Thymus (tissue), 11 donors: ENCODE data around the gene ZFP36. TPM values are rescaled to one million over a fixed set of nuclear protein-coding genes. Genes with fewer than 3 reads are reported as not detected.

Source experiments
- DNase-seq, 9 donors: peaks; one replicate each; pipeline ENCODE4 v3.0.0-alpha.2; 2013; ENCODE audit warnings: low spot score in 9 of 9, low read depth in 6 of 9, missing footprints in 1 of 9
- H3K27ac ChIP-seq, 2 donors: one replicate each; pipeline ENCODE4 v1.5.1; 2013; ENCODE audit warnings: control low read depth in 1 of 2, low read depth in 1 of 2, low read length in 1 of 2, mild to moderate bottlenecking in 1 of 2, moderate library complexity in 1 of 2
- H3K27me3 ChIP-seq, 2 donors: one replicate each; pipeline ENCODE4 v1.5.1; 2013; ENCODE audit warnings: low read length in 1 of 2; ENCODE audit not compliant: control insufficient read depth in 2 of 2, insufficient read depth in 1 of 2
- H3K36me3 ChIP-seq, 2 donors: one replicate each; pipeline ENCODE4 v1.5.1; 2013; ENCODE audit warnings: low read length in 1 of 2, mild to moderate bottlenecking in 1 of 2, moderate library complexity in 1 of 2; ENCODE audit not compliant: control insufficient read depth in 2 of 2, insufficient read depth in 2 of 2
- H3K4me1 ChIP-seq, 2 donors: one replicate each; pipeline ENCODE4 v1.5.1; 2013; ENCODE audit warnings: low read length in 2 of 2; ENCODE audit not compliant: control insufficient read depth in 2 of 2, insufficient read depth in 2 of 2
- H3K4me3 ChIP-seq, 2 donors: one replicate each; pipeline ENCODE4 v1.5.1; 2013; ENCODE audit warnings: low read length in 2 of 2, control low read depth in 1 of 2, mild to moderate bottlenecking in 1 of 2
- H3K9me3 ChIP-seq, 2 donors: one replicate each; pipeline ENCODE4 v1.5.1; 2013; ENCODE audit warnings: low read length in 1 of 2, mild to moderate bottlenecking in 1 of 2; ENCODE audit not compliant: control insufficient read depth in 2 of 2, insufficient read depth in 1 of 2
- WGBS: extraction: QIAGEN DNeasy Blood & Tissue Kit; methylation state at CpG from one replicate; pipeline ENCODE4 v1.1.7; 2013; 5-methylcytosine and 5-hydroxymethylcytosine counted together
- polyA plus RNA-seq: library from polyadenylated mRNA; stranded (reverse); fragments of 200-250 nt; gene quantifications from one replicate; pipeline ENCODE4 v1.2.3, GENCODE V29; 2013
- total RNA-seq: library from RNA; stranded (reverse); fragments of 120-200 nt; gene quantifications from one replicate; pipeline ENCODE4 v1.2.4, GENCODE V29; 2013
- donor health status: healthy.

ZFP36 gene
- total and polyA plus RNA-seq, 2 donors, result 15.8 to 250 TPM

- no peak overlapping the region for H3K4me3 ChIP-seq
- no peak overlapping the region for H3K27ac ChIP-seq
- no peaks in the 10 kb centered on the region for H3K9me3 ChIP-seq
- DNase-seq, result no peak
- peaks cover 0 to 4% of the 10 kb centered on the region in 2 donors for H3K27me3 ChIP-seq
- WGBS, result 94% methylated on average over 35 of the region's 35 CpGs
- no peaks in the 10 kb centered on the region for H3K4me1 ChIP-seq
- H3K36me3 ChIP-seq, result peaks cover 48 to 67% of the 10 kb centered on the region in 2 donors
Measured at GRCh38 chr19:39423258-39424086, 16.8 kb downstream of the ZFP36 start.

- H3K4me3 ChIP-seq, result no peak overlapping the region
- peaks cover 40 to 58% of the 10 kb centered on the region in 2 donors for H3K36me3 ChIP-seq
- H3K9me3 ChIP-seq, result no peaks in the 10 kb centered on the region
- H3K27me3 ChIP-seq, result peaks cover 0 to 9% of the 10 kb centered on the region in 2 donors
- H3K27ac ChIP-seq, result no peak overlapping the region
- no peak for DNase-seq
- H3K4me1 ChIP-seq, result no peaks in the 10 kb centered on the region
- WGBS, result 98% methylated on average over 16 of the region's 16 CpGs
Measured at GRCh38 chr19:39424934-39425333, 18.3 kb downstream of the ZFP36 start.

- no peak for DNase-seq
- H3K9me3 ChIP-seq, result no peaks in the 10 kb centered on the region
- no peak overlapping the region for H3K4me3 ChIP-seq
- 96% methylated on average over 7 of the region's 7 CpGs for WGBS
- no peak overlapping the region for H3K27ac ChIP-seq
- H3K4me1 ChIP-seq, result no peaks in the 10 kb centered on the region
- H3K27me3 ChIP-seq, result peaks cover 0 to 9% of the 10 kb centered on the region in 2 donors
- peaks cover 37 to 50% of the 10 kb centered on the region in 2 donors for H3K36me3 ChIP-seq
Measured at GRCh38 chr19:39425744-39426143, 19.1 kb downstream of the ZFP36 start.

GRCh38 chr19:39426170-39426569 lies 19.5 kb downstream of the ZFP36 start:
- DNase-seq, result no peak
- Histone ChIP-seq H3K27ac (no peak overlapping the region), H3K4me3 (no peak overlapping the region), H3K4me1 (peaks cover 0 to 2% of the 10 kb centered on the region in 2 donors), H3K27me3 (peaks cover 0 to 9% of the 10 kb centered on the region in 2 donors), H3K36me3 (peaks cover 34 to 46% of the 10 kb centered on the region in 2 donors), H3K9me3 (no peaks in the 10 kb centered on the region)
- WGBS, result 88% methylated on average over 5 of the region's 5 CpGs

- Histone ChIP-seq H3K4me3 (no peak overlapping the region), H3K36me3 (peaks cover 35 to 40% of the 10 kb centered on the region in 2 donors), H3K9me3 (no peaks in the 10 kb centered on the region), H3K27me3 (peaks cover 0 to 9% of the 10 kb centered on the region in 2 donors), H3K27ac (no peak overlapping the region), H3K4me1 (peaks cover 0 to 3% of the 10 kb centered on the region in 2 donors)
- DNase-seq, result no peak
- WGBS, result 96% methylated on average over 11 of the region's 11 CpGs
Measured at GRCh38 chr19:39427707-39428106, 21.1 kb downstream of the ZFP36 start.

- DNase-seq, result no peak
- Histone ChIP-seq H3K27me3 (peaks cover 0 to 9% of the 10 kb centered on the region in 2 donors), H3K4me3 (no peak overlapping the region), H3K36me3 (peaks cover 36 to 40% of the 10 kb centered on the region in 2 donors), H3K27ac (no peak overlapping the region), H3K4me1 (peaks cover 0 to 3% of the 10 kb centered on the region in 2 donors), H3K9me3 (no peaks in the 10 kb centered on the region)
- WGBS, result 53% methylated on average over 23 of the region's 23 CpGs
Measured at GRCh38 chr19:39428283-39429112, 21.9 kb downstream of the ZFP36 start.

- H3K36me3 ChIP-seq, result peaks cover 26 to 34% of the 10 kb centered on the region in 2 donors
- peaks cover 0 to 9% of the 10 kb centered on the region in 2 donors for H3K27me3 ChIP-seq
- DNase-seq, result peak in 1 of 9 donors; percentile 45
- H3K4me1 ChIP-seq, result peaks cover 5 to 18% of the 10 kb centered on the region in 2 donors
- H3K27ac ChIP-seq, result peak overlapping the region; percentile 65 to 70
- 80% methylated on average over 25 of the region's 25 CpGs for WGBS
- H3K4me3 ChIP-seq, result no peak overlapping the region
- no peaks in the 10 kb centered on the region for H3K9me3 ChIP-seq
Measured at GRCh38 chr19:39430675-39431593, 24.3 kb downstream of the ZFP36 start.

- no peak for DNase-seq
- Histone ChIP-seq H3K27ac (no peak overlapping the region), H3K9me3 (no peaks in the 10 kb centered on the region), H3K4me1 (peaks cover 11 to 26% of the 10 kb centered on the region in 2 donors), H3K36me3 (peaks cover 26 to 34% of the 10 kb centered on the region in 2 donors), H3K4me3 (no peak overlapping the region), H3K27me3 (peaks cover 0 to 10% of the 10 kb centered on the region in 2 donors)
- 90% methylated on average over 8 of the region's 8 CpGs for WGBS
Measured at GRCh38 chr19:39432677-39433025, 26.0 kb downstream of the ZFP36 start.
